GM19438 (cell line): ENCODE measurements around the gene AGBL2.
"Not testable (repeated sequence)": the region's sequence is repeated elsewhere in the genome, so short reads cannot be mapped to it uniquely, and the experiment has no call there.

Experiments used
- ATAC-seq: cut with Tn5 transposase; IDR thresholded peaks from one replicate; pipeline ENCODE4 v1.9.1; 2021; ENCODE audit warnings: low read depth; ENCODE audit not compliant: unreplicated experiment

AGBL2 gene

DNA sequence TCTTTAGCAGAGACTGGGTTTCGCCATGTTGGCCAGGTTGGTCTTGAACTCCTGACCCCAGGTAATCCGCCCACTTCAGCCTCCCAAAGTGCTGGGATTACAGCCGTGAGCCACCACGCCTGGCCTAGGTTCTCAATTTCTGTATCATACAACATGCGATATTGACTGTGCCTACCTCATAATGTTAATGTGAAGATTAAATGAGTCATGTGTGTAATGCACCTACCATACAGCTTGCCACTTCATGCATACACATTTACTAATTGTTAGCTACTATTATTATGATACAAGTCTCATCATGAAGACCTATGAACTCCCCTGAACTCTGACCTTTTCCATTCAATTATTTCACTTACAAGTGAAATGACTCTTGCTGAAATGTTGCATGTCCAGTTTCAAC lies 25.7 kb downstream of the AGBL2 start:
- ATAC-seq: no peak

DNA sequence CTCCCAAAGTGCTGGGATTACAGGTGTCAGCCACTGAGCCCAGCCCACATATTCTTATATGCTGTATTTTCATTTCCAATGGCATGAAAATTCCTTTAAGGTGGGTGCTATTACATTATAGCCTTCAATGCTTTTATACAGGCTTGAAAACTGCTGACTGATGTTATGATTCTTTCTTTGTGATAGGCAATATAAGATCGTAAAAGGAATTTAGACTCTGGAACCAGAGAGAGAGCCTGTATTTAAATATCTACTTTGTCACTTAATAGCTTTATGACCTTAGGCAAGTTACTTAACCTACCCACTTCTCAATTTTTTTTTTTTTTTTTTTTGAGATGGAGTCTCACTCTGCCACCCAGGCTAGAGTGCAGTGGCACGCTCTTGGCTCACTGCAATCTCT lies 26.2 kb downstream of the AGBL2 start:
- no peak for ATAC-seq

DNA sequence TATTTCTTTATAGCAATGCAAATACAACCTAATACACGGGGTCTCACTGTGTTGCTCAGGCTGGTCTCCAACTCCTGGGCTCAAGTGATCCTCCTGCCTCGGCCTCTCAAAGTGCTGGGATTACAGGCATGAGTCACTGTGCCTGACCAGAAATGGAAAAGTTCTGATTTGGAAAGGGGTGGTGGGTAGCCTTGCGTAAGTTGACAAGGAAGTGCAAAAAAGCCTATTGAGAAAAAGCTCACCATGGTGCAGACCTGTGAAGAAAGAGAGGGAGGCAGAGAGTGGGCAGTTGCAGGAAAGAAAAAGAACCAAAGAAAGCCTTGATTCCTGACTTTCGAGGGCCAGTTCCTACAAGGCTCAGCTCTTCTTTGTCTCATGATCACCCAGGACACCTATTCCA lies 27.1 kb downstream of the AGBL2 start:
- ATAC-seq: no peak

DNA sequence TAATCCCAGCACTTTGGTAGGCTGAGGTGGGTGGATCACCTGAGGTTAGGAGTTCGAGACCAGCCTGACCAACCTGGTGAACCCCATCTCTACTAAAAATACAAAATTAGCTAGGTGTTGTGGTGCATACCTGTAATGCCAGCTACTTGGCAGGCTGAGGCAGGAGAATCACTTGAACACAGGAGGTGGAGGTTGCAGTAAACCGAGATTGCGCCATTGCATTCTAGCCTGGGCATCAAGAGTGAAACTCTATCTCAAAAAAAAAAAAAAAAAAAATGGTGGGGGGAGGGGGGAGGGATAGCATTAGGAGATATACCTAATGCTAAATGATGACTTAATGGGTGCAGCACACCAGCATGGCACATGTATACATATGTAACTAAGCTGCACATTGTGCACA lies 28.5 kb downstream of the AGBL2 start:
- not testable (repeated sequence) for ATAC-seq

DNA sequence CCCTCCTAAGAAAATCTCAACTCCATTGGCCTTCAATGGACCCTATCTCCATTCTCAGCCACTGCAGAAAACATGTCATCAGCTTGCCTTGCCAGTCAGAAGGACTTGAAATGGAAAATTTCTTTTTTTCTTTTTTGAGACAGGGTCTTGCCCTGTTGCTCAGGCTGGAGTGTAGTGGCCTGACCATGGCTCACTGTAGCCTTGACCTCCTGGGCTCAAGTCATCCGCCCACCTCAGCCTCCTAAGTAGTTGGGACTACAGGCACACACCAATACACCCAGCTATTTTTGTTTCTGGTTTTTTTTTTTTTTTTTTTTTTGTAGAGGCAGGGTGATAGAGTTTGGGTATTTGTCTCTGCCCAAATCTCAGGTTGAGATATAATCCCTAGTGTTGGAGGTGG lies 29.0 kb downstream of the AGBL2 start:
- ATAC-seq: no peak

DNA sequence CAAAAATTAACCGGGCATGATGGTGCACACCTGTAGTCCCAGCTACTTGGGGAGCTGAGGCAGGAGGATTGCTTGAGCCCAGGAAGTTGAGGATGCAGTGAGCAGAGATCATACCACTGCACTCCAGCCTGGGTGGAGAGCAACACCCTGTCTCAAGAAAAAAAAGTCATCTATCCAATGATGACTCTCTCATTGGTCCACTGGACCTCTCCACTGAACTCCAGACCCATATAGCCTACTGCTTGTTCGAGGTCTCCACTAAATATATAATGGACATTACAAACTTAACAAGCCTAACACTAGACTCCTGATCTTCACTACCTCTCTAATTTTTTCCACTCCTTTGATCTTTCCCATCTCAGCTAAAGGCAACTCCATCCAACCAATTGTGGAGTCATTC lies 39.3 kb downstream of the AGBL2 start:
- no peak for ATAC-seq

DNA sequence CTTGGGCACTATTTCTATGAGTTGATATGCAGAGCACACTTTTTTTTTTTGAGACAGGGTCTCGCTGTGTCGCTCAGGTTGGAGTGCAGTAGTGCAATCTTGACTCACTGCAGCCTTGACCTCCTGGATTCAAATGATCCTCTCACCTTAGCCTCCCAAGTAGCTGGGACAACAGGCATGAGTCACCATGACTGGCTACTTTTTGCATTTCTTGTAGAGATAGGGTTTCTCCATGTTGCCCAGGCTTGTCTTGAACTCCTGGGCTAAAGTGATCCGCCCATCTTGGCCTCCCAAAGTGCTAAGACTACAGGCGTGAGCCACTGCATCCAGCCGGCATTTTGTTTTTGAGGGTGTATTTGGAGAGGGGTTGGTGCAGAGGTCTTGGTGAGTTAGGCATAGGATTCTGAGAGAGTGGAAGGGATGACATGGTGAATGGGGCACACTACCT lies 42.9 kb downstream of the AGBL2 start:
- ATAC-seq: no peak

DNA sequence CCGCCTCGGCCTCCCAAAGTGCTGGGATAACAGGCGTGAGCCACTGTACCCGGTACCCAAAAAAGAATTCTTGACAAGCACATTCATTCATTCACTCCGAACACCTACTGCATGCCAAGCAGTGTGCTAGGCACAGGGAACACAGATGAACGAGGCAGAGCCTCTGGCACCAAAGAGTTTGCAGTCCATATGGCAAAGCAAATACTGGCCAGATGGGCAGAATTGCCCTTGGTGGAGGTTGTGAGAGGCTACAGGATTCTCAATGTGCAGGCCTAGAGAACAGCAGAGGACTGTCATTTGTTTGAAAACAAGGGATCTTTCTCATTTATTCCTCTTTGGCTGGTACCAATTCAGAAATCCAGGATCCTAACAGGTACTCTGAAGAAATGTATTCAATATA lies 45.3 kb downstream of the AGBL2 start:
- no peak for ATAC-seq

DNA sequence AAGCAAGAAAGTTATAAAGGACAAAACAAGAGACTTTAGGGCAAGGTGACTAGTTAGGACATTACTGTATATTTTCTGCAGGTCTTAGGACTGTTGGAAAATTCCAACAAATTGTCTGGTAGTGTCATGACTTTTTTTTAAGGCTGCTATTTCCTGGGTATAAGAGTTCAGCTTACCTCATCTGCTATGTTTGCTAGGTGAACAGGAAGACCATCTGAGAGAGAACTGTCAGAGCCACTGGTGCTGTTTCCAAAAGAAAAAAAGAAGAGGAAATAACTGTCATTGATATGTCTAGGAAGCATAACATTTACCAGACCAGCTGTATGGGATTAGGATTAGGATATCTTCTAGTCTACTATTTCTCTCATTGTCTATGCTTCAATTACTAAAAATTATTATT lies 46.5 kb downstream of the AGBL2 start:
- no peak for ATAC-seq

DNA sequence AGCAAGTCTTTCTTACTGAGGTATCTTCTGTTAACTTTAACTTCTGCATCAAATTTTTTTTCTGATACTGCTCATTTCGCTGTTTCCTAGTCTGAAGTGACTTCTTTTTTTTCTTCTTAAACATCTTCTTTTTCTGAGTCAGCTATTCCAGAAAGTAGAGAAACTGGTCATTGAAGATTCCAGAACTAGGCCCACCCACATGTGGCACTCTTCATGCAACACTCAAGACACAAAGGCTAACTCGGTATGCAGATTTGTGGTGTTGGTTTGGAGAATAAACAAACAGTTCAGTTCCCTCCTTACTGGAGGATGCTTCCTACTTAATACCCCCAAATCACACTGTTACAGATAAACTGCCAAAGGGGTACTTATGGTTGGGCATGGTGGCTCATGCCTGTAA lies 47.6 kb downstream of the AGBL2 start:
- no peak for ATAC-seq

DNA sequence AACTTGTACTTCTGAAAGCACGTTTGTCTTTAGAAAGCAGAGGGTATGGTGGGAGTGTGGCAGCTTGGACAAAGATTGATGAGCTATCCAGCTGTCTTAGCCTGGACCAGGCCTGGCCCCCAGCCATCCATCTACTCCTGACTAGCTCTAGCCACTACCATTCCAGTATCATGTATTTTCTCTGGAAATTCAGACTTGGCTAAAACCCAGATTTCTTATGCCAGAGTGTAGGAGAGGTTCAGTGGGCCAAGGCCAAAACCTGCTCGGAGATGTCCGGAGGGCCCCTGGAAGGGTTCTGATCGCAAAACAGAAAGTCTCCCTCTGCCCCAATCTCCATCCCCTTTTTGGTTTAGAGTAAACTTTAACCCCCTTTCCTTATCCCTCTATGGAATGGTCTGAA lies 48.0 kb downstream of the AGBL2 start:
- no peak for ATAC-seq

DNA sequence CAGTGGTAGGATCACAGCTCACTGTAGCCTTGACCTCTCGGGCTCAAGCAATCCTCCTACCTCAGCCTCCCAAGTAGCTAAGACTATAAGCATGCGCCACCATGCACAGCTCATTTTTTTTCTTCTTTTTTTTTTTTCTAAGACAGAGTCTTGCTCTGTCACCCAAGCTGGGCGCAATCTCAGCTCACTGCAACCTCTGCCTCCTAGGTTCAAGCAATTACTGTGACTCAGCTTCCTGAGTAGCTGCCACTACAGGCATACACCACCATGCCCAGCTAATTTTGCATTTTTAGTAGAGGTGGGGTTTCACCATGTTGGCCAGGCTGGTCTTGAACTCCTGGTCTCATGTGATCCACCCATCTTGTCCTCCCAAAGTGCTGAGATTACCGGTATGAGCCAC lies 50.2 kb downstream of the AGBL2 start:
- ATAC-seq: not testable (repeated sequence)

DNA sequence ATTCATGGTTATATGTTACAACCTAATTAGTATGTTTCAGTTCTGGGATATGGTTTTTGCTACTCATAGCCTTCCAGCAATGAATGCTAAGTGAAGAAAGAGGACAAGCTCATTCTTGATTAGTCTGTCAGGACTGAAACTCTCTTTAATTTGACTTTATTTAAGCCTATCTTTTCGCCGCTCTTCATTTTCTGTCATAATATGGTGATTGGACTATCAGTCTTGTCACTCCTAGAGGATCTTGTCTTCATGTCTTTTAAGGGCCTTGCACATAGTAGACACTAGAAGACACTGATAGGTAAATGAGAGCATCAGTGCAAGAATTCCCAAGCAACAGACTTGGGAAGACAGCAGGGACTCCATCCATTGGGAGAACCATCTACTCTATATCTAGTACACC lies 53.9 kb downstream of the AGBL2 start:
- ATAC-seq: no peak

DNA sequence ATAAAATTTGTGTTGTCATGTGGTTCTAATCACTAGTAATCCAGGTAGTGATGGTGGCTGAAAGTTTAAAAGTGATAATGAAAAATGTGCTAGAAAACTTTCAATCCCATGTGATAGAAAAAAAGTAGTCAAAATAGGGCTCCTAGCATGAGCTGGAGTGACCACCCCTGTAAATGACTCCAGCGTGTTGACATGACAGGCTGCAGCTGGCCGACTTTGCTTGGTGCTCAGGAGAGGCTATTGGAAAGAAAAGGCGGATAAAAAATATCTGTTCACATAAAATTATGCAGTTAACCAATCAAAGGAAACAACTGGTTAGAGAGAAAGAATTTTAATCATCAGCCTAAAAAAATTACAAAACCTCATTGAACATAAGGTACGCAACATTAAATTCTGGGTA lies 55.9 kb downstream of the AGBL2 start:
- no peak for ATAC-seq

DNA sequence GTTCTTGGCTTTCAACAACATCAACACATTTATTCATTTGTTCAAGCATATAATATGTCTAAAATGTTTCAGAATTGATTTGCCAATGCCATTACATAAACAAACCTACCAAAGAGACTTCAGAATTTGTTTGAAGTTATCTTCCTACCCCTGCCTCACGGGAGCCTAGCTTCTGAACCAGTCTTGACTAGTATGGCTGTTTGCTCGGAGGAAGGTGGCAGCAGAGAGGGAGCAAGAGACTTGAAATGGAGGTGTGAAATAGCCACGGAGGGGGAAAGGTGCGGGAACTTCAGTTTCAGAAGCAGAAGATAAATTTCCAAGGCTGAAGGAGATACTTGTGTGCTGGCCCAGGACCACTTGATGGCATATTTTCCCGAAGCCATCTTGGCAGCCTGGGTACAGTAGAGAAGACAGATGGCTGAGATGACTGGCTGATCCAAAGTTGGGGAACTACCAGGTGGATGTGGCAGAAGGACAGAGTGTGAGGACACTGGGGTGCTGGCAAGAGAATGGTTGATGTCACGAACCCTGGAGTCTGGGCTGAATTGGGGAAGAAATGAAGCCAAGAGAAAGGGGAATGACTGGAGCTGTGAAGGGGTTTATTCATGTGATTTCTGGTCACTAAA lies 58.8 kb downstream of the AGBL2 start:
- no peak for ATAC-seq

DNA sequence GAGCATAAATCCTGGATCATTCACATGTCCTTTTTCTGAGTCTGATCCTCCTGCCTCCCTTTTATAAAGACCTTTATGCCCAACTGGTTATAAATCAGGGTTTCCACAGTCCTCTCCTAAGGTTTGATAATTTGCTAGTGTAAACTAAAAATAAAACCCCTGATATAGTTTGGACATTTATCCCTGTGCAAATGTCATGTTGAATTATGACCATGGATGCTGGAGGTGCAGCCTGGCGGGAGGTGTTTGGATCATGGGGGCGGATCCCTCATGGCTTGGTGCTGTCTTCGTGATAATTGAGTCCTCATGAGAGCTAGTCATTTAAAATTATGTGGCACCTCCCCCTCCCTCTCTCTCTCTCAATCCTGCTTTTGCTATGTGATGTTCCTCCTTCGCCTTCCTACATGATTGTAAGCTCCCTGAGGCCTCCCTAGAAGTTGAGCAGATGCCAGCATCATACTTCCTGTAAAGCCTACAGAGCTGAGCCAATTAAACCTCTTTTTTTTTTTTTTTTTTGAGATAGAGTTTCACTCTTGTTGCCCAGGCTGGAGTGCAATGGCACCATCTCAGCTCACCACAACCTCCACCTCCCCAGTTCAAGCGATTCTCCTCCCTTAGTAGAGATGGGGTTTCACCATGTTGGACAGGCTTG lies 63.2 kb downstream of the AGBL2 start:
- ATAC-seq: no peak

DNA sequence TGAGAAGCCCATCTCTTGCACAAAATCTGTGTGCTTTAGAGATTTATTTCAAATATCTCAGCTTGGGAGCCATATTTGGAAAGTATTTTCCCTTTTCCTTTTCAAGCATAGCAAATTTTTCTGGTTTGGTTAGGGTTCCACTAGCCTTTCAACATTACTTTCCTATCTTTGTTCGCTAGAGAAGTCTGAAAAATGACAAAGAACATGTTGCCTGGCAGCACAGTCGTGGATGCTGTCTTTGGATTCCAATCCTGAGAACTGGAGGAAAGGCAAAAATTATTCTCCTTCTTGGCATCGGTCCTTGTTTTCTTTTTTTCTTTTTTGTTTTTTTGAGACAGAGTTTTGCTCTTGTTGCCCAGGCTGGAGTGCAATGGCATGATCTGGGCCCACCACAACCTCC lies 65.9 kb downstream of the AGBL2 start:
- ATAC-seq: no peak

DNA sequence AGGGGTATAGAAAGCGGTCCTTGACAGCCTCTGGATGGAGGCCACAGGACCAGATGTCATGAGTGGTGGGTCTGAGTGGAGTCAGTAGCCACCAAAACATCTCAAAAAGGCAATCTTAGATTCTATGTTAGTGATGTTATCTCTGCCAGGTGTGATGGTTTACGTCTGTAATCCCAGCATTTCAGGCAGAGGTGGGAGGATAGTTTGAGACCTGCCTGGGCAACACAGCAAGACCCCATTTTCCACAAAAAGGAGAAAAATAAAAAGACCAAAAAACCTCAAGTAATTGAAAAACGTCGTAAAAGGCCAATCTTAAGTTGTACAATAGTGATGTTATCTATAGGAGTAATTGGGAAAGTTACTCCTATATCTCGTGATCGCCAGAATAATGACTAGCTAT lies 69.2 kb downstream of the AGBL2 start:
- no peak for ATAC-seq

DNA sequence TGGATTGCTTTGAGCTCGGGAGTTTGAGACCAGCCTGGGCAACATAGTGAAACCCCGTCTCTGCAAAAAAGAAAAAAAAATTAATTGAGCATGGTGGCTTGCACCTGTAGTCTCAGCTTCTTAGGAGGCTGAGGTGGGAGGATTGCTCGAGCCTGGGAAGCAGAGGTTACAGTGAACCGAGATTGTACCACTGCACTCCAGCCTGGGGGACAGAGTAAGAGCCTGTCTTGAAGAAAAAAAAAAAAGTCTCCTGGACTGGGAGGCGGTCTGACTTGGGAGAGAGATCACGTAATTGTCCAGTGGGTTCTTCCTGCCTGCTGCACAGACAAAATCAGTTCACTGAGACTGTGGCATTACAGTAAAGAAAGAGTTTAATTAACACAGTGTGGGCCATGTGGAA lies 69.7 kb downstream of the AGBL2 start:
- ATAC-seq: no peak

DNA sequence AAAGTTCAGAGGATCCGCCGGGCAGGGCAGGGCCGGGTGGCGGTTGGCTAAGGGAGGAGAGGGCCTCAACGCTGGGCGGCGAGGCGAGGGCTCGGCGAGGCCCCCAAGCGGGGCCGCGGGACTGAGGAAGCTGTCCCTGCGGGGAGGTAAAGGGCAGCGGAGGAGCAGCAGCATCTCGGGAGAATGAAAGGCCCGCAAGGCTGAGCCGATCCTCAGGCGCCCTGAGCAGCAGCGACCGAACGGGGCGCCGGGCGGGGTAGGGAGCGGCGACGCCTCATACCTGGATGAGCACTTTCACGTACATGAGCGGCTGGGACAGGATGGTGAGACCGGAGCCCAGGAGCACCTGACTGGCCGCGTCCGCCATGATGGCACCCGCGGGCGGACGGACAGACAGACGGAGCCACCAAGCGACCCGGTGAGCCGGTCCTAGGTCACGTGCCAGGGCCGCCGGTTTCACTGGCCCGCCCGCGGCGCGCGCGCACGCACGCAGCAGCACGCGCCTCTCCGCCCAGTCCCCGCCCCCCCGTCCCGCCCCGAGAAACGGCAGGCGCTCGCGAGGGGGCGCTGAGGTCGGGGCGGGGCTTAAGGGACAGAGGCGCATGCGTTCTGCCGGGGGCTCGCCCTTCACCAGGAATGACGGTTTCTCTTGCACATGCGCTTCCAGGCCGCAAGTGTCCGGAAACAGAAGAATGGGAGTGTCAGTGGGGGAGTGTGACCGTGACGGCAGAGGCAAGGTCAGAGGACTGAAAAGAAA lies 72.9 kb downstream of the AGBL2 start, which contains the start of gene MTCH2:
Gene MTCH2, minus strand, starts transcription at position 461 of the 757 bp plus-strand sequence. Its CDS starts 94 bp downstream, at position 367.
- ATAC-seq: peak; percentile 90

DNA sequence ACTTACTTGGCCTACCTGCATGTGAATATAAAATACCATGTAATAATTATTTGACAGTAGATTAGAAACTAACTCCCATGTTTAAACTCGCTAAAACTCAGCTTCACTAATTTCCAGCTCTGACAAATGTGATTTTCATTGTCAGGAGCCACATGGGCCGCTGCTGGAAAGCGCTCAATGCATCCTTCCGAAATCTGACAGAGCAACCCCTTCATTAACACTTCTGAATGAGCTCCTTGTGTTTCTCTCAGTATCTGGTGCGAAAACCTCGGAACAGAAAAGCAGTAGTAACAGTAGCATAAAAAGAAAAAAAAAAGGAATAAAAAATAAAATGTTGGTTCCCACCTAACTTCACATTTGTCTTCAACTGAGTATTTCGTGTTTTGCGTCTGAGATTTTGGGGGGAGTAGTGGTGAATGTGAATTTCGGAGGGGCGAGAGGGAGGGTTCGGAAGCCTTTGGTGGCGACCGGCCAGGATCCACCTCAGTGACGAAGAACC lies 73.5 kb downstream of the AGBL2 start:
- ATAC-seq: no peak

DNA sequence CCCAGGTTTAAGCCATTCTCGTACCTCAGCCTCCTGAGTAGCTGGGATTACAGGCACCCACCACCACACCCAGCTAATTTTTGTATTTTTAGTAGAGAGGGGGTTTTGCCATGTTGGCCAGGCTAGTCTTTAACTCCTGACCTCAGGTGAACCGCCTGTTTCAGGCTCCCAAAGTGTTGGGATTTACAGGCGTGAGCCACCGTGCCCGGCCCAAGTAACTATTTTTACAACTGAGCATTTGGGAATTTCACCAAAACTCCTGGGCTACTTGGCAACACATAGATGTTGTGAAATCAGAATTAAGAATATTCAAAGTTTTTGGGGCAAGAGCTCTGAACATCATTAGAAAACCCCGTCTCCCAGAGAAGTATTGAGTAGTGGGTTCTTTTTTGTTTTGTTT lies 74.7 kb downstream of the AGBL2 start:
- not testable (repeated sequence) for ATAC-seq
